GDM1 (cell line): Measurements from ENCODE around the gene RGS5.

Experiments
- DNase-seq: peaks from one replicate; lab custom pipeline; 2025; lab: John Stamatoyannopoulos, UW

RGS5 gene

GRCh38 chr1:163144418-163144817 is 58.3 kb downstream of the RGS5 start:
- no peak for DNase-seq

DNA sequence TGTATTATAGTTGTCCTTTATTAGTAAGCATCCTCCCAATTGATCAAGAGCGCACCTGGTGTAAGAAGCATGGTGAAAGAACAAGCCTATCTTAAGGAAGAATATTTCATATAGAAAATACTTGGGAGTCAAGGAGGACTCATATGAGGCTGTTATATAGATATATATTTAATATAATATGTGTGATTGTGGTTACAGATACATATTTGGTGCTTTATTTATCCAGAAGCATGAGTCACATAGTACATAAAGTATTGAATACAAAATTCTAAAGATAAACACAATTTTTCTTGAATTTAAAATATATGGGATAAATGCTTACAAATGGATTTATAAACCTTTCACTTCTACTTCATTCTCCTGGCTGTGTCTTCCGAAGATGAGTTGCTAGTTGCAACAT is 60.6 kb downstream of the RGS5 start:
- DNase-seq: no peak

- DNase-seq: no peak
Observed at GRCh38 chr1:163141556-163141955, 61.2 kb downstream of the RGS5 start.

DNA sequence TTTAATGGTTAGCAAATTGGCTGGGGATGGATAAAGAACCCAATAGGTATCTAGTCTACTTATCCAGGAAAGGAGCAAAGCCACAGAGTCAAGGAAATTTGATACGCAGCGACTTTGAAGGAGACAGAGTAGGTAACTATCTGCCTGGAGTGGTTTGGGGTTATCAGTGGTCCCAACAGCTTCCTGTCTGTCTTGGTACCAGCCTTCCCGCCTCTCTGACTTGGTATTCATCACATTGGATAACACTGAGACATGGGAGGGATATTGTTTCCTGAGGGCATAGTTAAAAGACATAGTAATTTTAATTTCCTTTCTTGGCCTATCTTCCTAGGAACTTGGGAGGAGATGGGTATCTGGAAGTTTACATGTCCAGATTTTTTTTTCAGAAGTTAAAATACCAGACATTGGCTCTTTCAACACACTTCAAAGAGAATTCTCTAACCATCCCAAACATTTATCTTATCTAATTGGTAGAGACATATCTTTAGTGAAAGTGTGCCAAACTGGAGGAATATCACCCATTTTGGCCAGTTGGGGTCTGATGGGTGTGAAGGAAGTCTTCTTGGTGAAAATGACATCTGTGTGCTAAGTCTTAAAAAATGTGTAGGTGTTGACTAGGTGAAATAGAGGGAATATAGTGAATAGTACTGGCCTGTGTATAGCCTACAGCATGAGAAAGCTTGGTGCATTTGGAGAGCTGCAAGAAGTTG is 65.0 kb downstream of the RGS5 start:
- DNase-seq: no peak

DNA sequence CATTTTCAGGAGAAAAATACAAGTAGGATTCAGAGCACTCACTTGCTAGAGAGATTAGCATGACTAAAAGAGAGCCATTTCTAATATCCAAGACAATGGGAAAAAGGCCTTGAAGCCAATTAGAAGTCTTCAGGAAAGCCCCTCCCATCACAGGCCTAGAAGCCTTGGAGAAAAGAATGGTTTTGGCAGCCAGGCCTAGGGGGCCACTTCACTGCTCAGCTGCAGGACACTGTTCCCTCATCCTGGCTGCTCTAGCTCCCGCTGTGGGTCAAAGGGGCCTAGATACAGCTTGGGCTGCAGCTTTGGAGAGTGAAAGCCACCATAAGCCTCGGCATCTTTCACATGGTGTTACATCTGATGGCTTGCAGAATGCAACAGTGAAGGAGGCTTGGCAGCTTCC is 70.7 kb downstream of the RGS5 start:
- no peak for DNase-seq

DNA sequence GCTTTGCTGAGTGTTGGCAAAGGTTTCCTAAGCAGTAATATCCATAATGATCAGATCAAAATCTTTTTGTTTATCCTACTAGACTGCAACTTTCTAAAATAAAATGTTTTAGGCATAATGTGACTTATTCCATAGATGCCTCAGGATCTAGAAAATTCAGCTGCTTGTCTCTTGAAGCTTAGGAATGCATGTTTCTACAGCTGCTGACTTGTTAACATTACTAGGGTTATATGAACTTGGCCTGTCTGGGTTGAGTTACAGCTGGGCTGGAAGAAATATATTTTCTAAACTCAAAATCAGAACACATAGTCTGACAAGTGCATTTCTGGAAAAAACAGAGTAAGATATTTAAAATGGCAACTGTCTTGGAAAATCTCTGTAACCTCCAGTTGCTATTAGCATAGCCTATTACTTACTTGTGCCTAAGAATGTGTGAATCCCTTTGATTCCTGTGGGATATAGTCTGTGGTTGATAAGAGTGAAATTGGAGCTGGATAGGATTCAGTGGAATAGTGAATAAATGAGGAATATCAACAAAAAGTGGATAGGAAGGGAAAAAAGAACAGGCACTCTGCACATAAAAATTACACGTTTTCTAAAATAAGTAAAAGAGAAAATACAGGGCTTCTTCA is 72.4 kb downstream of the RGS5 start:
- no peak for DNase-seq

GRCh38 chr1:163128282-163128681 is 74.4 kb downstream of the RGS5 start:
- no peak for DNase-seq

DNA sequence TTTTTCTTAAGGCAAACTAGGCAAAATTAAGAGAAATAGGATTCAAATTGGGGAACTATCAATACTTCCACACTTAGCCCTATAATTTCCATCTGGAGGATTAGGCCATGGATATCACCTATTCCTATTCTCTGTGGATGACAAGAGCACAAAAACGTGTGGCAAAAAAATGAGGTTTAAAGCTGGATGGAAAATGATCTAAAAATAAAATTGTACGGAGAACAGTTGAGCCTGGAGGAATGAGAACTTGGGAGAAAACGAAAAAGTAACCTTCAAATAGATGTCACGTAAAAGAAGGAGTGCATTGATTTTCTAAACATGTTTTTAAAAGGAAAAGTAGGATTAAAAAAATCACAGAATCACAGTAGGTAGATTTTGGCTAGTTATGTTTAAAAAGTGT is 77.9 kb downstream of the RGS5 start:
- no peak for DNase-seq

- no peak for DNase-seq
Observed at GRCh38 chr1:163120372-163120771, 82.3 kb downstream of the RGS5 start.

DNA sequence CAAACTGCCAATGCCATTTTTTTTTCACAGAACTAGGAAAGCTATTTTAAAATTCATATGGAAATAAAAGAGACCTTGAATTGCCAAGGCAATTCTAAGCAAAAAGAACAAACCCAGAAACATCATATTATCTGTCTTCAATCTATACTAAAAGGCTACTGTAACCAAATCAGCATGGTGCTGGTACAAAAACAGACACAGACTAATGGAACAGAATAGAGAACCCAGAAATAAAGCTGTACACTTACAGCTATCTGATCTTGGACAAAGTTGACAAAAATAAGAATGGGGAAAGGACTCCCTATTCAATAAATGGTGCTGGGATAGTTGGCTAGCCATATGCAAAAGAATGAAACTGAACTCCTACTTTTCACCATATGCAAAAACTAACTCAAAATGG is 83.0 kb downstream of the RGS5 start:
- DNase-seq: no peak

GRCh38 chr1:163115887-163116286 is 86.8 kb downstream of the RGS5 start:
- DNase-seq: no peak

- DNase-seq: no peak
Observed at GRCh38 chr1:163107655-163108054, 95.1 kb downstream of the RGS5 start.

GRCh38 chr1:163106364-163106987 is 96.2 kb downstream of the RGS5 start:
- DNase-seq: no peak

DNA sequence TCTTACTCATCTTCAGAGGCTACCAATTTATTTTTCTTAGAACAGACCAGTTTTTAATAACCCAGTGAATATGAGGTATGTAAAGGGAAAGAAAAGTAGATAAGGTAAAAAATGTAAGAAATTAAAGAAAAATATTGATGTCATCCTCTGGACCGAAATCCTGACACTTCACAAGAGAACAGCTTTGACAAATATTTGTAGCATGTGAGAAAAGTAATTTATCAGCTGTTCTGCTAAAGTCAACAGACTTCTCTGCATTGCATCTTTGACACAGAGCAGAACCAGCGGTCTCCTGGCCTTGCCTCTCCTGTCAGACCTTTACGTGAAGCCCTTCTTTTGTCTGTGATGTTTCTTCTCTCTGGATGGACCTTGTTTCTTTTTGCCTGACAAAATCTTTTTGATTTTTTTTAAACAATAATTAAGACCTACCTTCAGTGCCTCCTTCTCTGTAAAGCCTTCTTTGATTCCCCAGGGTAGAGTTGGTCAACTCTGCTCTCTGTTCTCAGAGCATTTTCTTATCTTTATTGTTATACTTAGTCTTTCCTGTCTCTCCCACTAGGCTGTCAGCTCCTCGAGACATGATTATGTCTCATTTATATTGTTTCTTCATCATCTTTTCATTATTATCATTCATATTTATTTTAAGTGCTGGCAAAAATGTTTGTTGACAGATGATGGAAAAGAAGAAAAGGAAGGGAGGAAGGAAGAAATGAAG is 98.2 kb downstream of the RGS5 start:
- no peak for DNase-seq

GRCh38 chr1:163102590-163102989 is 100.1 kb downstream of the RGS5 start:
- no peak for DNase-seq

DNA sequence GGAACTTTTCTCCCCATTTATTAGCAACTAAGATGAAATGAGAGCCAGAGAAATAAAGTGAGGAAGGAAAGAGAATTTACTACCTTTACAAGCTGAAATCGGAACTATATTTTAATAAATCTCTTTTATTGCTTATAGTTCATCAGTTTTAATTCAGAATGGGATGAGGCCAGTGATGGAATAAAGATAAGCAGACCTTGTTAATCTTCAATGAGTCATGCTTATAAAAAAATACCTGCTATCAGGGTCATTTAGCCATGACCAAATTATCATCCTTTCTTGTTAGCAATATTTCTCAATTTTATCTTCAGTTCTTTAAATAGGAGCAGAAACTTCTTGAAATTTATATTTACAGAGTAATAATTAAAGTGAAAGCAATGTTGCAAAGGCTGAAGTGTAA is 107.5 kb downstream of the RGS5 start:
- DNase-seq: no peak

DNA sequence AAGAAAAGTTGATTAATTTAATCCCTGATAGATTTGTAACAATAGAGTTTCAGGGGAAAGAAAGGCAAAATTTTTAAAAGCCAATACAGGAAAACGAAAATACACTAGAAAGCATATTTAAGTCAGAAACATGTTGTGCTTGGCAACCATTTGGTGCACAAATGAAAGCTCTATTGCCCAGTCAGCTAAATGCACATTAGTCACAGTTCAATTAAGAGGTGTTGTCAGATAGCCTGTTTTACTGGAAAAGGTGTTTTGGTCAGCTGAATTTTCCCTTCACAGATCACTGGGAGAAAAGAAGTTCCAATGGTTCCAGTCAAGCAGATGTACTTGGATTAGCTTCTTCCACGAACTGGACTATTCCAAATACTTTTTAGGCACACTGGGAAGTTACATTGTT is 108.1 kb downstream of the RGS5 start:
- no peak for DNase-seq

DNA sequence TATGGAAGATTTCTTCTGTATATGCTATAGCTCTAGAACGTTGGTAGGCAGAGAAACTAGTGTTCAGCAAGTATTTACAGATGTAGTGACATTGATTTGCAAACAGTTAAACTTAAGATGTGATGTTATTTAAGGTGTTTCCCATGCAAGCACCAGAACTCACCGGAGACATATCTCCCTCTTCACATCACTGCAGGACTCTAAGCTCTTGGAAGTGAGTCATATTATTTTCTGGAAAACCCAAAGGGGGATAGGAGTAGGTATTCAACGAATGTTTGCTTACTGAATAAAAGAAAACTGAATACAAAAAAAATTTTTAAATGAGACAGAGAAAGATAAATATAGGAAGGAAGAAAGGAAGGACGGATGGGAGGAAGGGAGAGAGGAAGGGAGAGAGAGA is 108.5 kb downstream of the RGS5 start:
- no peak for DNase-seq

- no peak for DNase-seq
Observed at GRCh38 chr1:163093579-163093978, 109.1 kb downstream of the RGS5 start.

- DNase-seq: no peak
Observed at GRCh38 chr1:163093169-163093568, 109.5 kb downstream of the RGS5 start.
